Smooth muscle cell (in vitro differentiated cells): ENCODE measurements around the gene ANKRD1. TPM values are rescaled to one million over a fixed set of nuclear protein-coding genes. Genes with fewer than 3 reads are reported as not detected.
A peak's percentile ranks its signal among the peaks of the same experiment; 100 is the strongest.

ENCODE experiments used
- DNase-seq: peaks from one replicate; lab custom pipeline; 2025; ENCODE audit not compliant: unreplicated experiment; lab: John Stamatoyannopoulos, UW
- H2AFZ ChIP-seq: fragments of 200-600 bp; sonication (generic); 2 replicates; pipeline ENCODE4 v1.6.0; 2016; ENCODE audit warnings: antibody characterized with exemption, low read depth, mild to moderate bottlenecking
- H3F3A ChIP-seq: fragments of 200-600 bp; sonication (generic); 2 replicates; pipeline ENCODE4 v1.6.0; 2017; ENCODE audit warnings: antibody characterized with exemption, low read depth
- H3K27ac ChIP-seq: fragments of 200-600 bp; sonication (generic); 2 replicates; pipeline ENCODE4 v1.5.1; 2016; ENCODE audit warnings: low read depth, mild to moderate bottlenecking
- H3K27me3 ChIP-seq: fragments of 200-600 bp; sonication (generic); 2 replicates; pipeline ENCODE4 v1.6.1; 2016; ENCODE audit warnings: low read depth, mild to moderate bottlenecking
- H3K36me3 ChIP-seq: fragments of 200-600 bp; sonication (generic); 2 replicates; pipeline ENCODE4 v1.5.1; 2016; ENCODE audit warnings: low read depth
- H3K4me1 ChIP-seq: fragments of 200-600 bp; sonication (generic); 2 replicates; pipeline ENCODE4 v1.5.1; 2016; ENCODE audit warnings: low read depth
- H3K4me2 ChIP-seq: fragments of 200-600 bp; sonication (generic); 2 replicates; pipeline ENCODE4 v1.6.0; 2016; ENCODE audit warnings: mild to moderate bottlenecking
- H3K4me3 ChIP-seq: fragments of 200-600 bp; sonication (generic); 2 replicates; pipeline ENCODE4 v1.5.1; 2016; ENCODE audit warnings: mild to moderate bottlenecking
- H3K79me2 ChIP-seq: fragments of 200-600 bp; sonication (generic); 2 replicates; pipeline ENCODE4 v1.6.0; 2016; ENCODE audit warnings: low read depth, mild to moderate bottlenecking
- H3K9ac ChIP-seq: fragments of 200-600 bp; sonication (generic); 2 replicates; pipeline ENCODE4 v1.6.0; 2016; ENCODE audit warnings: low read depth
- H3K9me3 ChIP-seq: fragments of 200-600 bp; sonication (generic); replicated peaks from 2 replicates; pipeline ENCODE4 v1.5.1; 2016; ENCODE audit warnings: low read depth
- H4K20me1 ChIP-seq: fragments of 200-600 bp; sonication (generic); 2 replicates; pipeline ENCODE4 v1.6.0; 2016; ENCODE audit warnings: low read depth
- WGBS: methylation state at CpG from one replicate; pipeline ENCODE4 v1.1.7; 2016; ENCODE audit warnings: low lambda C conversion rate; 5-methylcytosine and 5-hydroxymethylcytosine counted together
- polyA plus RNA-seq: library from polyadenylated mRNA; unstranded; fragments of >200 nt; fragmentation: Nextera tagmentation; extraction: Ambion mirVana; gene quantifications from 2 replicates; pipeline ENCODE4 v1.2.1, GENCODE V29; 2016
- total RNA-seq: library from RNA; depleted of rRNA; stranded (reverse); fragments of >200 nt; gene quantifications from 2 replicates; pipeline ENCODE4 v1.2.3, GENCODE V29; 2014
- TF ChIP-seq, protein P1 (sequence below): fragments of 200-600 bp; sonication (generic); IDR thresholded peaks from 2 replicates; pipeline ENCODE4 v1.5.1; 2017; ENCODE audit warnings: borderline replicate concordance, mild to moderate bottlenecking, antibody characterized with exemption; ENCODE audit not compliant: insufficient read depth, poor library complexity, severe bottlenecking

The ANKRD1 gene
- total and polyA plus RNA-seq, 2 experiments from 2014 or later = 20.0 to 150 TPM

GRCh38 chr10:90879062-90879461 is 41.8 kb downstream of the ANKRD1 start:
- Histone ChIP-seq H3K4me2 (no peak overlapping the region), H3K36me3 (peaks cover 10% of the 10 kb centered on the region), H3K9me3 (no peaks in the 10 kb centered on the region), H3K79me2 (peaks cover 1% of the 10 kb centered on the region), H3K4me3 (no peak overlapping the region), H3K27ac (no peak overlapping the region), H3K4me1 (no peaks in the 10 kb centered on the region), H2AFZ (no peak overlapping the region), H3K9ac (no peak overlapping the region), H3F3A (no peaks in the 10 kb centered on the region), H3K27me3 (no peaks in the 10 kb centered on the region), H4K20me1 (no peaks in the 10 kb centered on the region)
- TF ChIP-seq, protein P1, sequence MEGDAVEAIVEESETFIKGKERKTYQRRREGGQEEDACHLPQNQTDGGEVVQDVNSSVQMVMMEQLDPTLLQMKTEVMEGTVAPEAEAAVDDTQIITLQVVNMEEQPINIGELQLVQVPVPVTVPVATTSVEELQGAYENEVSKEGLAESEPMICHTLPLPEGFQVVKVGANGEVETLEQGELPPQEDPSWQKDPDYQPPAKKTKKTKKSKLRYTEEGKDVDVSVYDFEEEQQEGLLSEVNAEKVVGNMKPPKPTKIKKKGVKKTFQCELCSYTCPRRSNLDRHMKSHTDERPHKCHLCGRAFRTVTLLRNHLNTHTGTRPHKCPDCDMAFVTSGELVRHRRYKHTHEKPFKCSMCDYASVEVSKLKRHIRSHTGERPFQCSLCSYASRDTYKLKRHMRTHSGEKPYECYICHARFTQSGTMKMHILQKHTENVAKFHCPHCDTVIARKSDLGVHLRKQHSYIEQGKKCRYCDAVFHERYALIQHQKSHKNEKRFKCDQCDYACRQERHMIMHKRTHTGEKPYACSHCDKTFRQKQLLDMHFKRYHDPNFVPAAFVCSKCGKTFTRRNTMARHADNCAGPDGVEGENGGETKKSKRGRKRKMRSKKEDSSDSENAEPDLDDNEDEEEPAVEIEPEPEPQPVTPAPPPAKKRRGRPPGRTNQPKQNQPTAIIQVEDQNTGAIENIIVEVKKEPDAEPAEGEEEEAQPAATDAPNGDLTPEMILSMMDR = no peak
- 98% methylated on average over 2 of the region's 2 CpGs for WGBS
- no peak for DNase-seq

GRCh38 chr10:90872648-90873020 is 48.3 kb downstream of the ANKRD1 start:
- no peak overlapping the region for H3K27ac ChIP-seq
- peak overlapping the region; percentile 100 for H3K4me2 ChIP-seq
- H3K4me3 ChIP-seq = peak overlapping the region; percentile 89
- H3K79me2 ChIP-seq = peaks cover 23% of the 10 kb centered on the region
- TF ChIP-seq, protein P1 = no peak
- H3K9ac ChIP-seq = peak overlapping the region; percentile 82
- 63% methylated on average over 8 of the region's 8 CpGs for WGBS
- H4K20me1 ChIP-seq = no peaks in the 10 kb centered on the region
- no peaks in the 10 kb centered on the region for H3F3A ChIP-seq
- DNase-seq = no peak
- no peaks in the 10 kb centered on the region for H3K9me3 ChIP-seq
- peak overlapping the region; percentile 100 for H2AFZ ChIP-seq
- H3K4me1 ChIP-seq = peaks cover 9% of the 10 kb centered on the region
- H3K27me3 ChIP-seq = no peaks in the 10 kb centered on the region
- no peaks in the 10 kb centered on the region for H3K36me3 ChIP-seq

GRCh38 chr10:90871766-90872647 is 48.9 kb downstream of the ANKRD1 start, which contains the start of gene RPP30:
RPP30 (plus strand) TSS chr10:90871974; CDS start chr10:90871987, 13 bp downstream.
- Histone ChIP-seq H4K20me1 (no peaks in the 10 kb centered on the region), H3K9me3 (no peaks in the 10 kb centered on the region), H3F3A (no peaks in the 10 kb centered on the region), H3K4me3 (peak within 1 kb of the TSS; percentile 89), H2AFZ (peak within 1 kb of the TSS; percentile 100), H3K27ac (peak within 1 kb of the TSS; percentile 33), H3K4me1 (peaks cover 9% of the 10 kb centered on the region), H3K9ac (peak within 1 kb of the TSS; percentile 82), H3K4me2 (peak within 1 kb of the TSS; percentile 100), H3K36me3 (no peaks in the 10 kb centered on the region), H3K27me3 (no peaks in the 10 kb centered on the region), H3K79me2 (peaks cover 23% of the 10 kb centered on the region)
- 3% methylated on average over 43 of the region's 43 CpGs for WGBS
- TF ChIP-seq, protein P1 = no peak
- DNase-seq = peak; percentile 40
